ENCODE measurements around the gene HBE1.
"Not testable (repeated sequence)": the region's sequence is repeated elsewhere in the genome, so short reads cannot be mapped to it uniquely, and the experiment has no call there.

Gene HBE1

GRCh38 chr11:5269715-5270147, at the start of gene HBE1:
Gene HBE1 (minus strand): TSS chr11:5269945. CDS start chr11:5269890, 55 bp downstream.
- no peak for DNase-seq (ENCODE audit: low spot score)

GRCh38 chr11:5317292-5317691, 47.5 kb upstream of the HBE1 start:
- no peak for DNase-seq (ENCODE audit: low spot score)

GRCh38 chr11:5313326-5314023, 43.7 kb upstream of the HBE1 start:
- not testable (repeated sequence) for DNase-seq (ENCODE audit: low spot score)

- DNase-seq (ENCODE audit: low spot score), result no peak
These were observed 40.7 kb upstream of the HBE1 start for GRCh38 chr11:5310423-5310822.

- DNase-seq (ENCODE audit: low spot score), result no peak
These were observed 37.7 kb upstream of the HBE1 start for GRCh38 chr11:5307256-5308019.

GRCh38 chr11:5304046-5304445, 34.3 kb upstream of the HBE1 start:
- DNase-seq (ENCODE audit: low spot score), result no peak

- no peak for DNase-seq (ENCODE audit: low spot score)
These were observed 33.9 kb upstream of the HBE1 start for GRCh38 chr11:5303626-5304025.

- no peak for DNase-seq (ENCODE audit: low spot score)
These were observed 32.1 kb upstream of the HBE1 start, which contains the start of gene OR51B4 for GRCh38 chr11:5301846-5302245. Gene OR51B4 (minus strand): TSS chr11:5301946. CDS start chr11:5301946, 0 bp downstream.

- no peak for DNase-seq (ENCODE audit: low spot score)
These were observed 30.5 kb upstream of the HBE1 start for GRCh38 chr11:5300251-5300650.

- DNase-seq (ENCODE audit: low spot score), result no peak
These were observed 28.7 kb upstream of the HBE1 start for GRCh38 chr11:5298451-5298850.

- no peak for DNase-seq (ENCODE audit: low spot score)
These were observed 28.1 kb upstream of the HBE1 start for GRCh38 chr11:5297721-5298323.

GRCh38 chr11:5294342-5294995, 24.7 kb upstream of the HBE1 start:
- DNase-seq (ENCODE audit: low spot score), result not testable (repeated sequence)

GRCh38 chr11:5293028-5293427, 23.3 kb upstream of the HBE1 start:
- DNase-seq (ENCODE audit: low spot score), result no peak

- DNase-seq (ENCODE audit: low spot score), result no peak
These were observed 21.6 kb upstream of the HBE1 start for GRCh38 chr11:5291207-5291838.

GRCh38 chr11:5290106-5290505, 20.4 kb upstream of the HBE1 start:
- DNase-seq (ENCODE audit: low spot score), result no peak

GRCh38 chr11:5289696-5290095, 20.0 kb upstream of the HBE1 start:
- no peak for DNase-seq (ENCODE audit: low spot score)

GRCh38 chr11:5288906-5289550, 19.3 kb upstream of the HBE1 start:
- DNase-seq (ENCODE audit: low spot score), result no peak

GRCh38 chr11:5288108-5288905, 18.6 kb upstream of the HBE1 start:
- DNase-seq (ENCODE audit: low spot score), result no peak

GRCh38 chr11:5286901-5287300, 17.2 kb upstream of the HBE1 start:
- no peak for DNase-seq (ENCODE audit: low spot score)

GRCh38 chr11:5286351-5286750, 16.6 kb upstream of the HBE1 start:
- no peak for DNase-seq (ENCODE audit: low spot score)

All from left forelimb (tissue), 1 donor.